RCC 7860 (cell line): ENCODE results near the gene VCL.
"Not testable (repeated sequence)": the region's sequence is repeated elsewhere in the genome, so short reads cannot be mapped to it uniquely, and the experiment has no call there.

Experiments
- DNase-seq: peaks from one replicate; pipeline ENCODE4 v3.0.0-alpha.2; 2015; ENCODE audit warnings: low spot score
- FAIRE-seq: peaks from 2 replicates; lab custom pipeline; 2012; peaks lifted over from hg19 to GRCh38; lab: Jason Lieb, UNC

The VCL gene

DNA sequence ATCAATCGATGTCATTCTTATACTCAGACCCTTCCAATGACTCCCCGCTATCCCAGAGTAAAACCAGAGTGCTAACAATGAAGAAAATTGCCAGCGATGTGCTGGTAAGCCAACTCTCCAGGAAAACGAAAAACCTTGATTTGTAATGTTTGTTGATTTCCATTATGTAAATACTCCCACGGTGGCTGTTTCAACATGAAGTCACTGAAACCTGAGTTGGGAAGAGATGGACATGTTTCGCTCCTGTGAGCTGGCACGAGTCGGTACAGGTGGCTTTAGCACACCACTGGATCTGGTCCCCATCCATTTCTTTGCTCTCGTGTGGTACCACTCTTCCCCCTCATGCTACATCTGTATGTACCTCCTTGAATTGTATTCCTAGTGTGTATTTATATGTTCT is 99.9 kb downstream of the VCL start:
- DNase-seq (no peak), FAIRE-seq (no peak)

DNA sequence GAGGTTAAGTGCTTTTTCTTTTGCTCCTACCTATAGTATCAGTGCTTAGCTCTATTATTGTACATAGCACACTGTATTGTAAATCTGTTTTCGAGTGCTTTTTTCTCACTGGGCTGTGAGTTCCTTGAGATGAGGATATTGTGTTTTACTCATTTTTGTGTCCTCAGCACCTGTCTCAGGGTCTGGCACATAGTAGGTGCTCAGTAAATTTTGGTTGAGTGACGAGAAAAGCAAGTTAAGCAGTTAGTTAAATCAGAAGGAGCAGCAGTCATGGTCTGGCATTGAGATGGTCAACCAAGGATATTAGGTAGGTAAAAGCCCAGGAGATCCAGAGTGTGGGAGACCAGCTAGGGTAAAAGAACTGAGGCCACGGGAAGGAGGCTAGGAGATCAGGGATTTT is 101.5 kb downstream of the VCL start:
- FAIRE-seq, result no peak
- no peak for DNase-seq

DNA sequence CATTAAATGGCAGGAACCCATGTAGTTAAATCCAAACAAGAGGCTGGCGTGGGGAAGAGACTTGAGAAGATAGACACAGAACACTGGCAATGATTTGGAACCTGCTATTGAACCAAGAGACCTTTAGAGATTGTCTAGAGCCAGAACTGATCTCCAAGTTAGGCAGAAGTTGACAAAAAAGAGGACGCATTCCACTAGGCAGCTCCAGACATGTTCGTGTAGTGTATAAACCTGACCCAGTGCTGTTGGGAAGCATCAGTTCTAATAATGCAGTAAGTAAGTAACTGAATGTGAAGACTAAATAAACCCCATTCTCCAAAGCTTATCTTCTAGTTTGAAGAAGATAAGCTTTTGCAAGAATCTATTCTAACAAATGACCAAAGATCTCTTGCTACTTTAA is 101.9 kb downstream of the VCL start:
- no peak for FAIRE-seq
- DNase-seq, result no peak

DNA sequence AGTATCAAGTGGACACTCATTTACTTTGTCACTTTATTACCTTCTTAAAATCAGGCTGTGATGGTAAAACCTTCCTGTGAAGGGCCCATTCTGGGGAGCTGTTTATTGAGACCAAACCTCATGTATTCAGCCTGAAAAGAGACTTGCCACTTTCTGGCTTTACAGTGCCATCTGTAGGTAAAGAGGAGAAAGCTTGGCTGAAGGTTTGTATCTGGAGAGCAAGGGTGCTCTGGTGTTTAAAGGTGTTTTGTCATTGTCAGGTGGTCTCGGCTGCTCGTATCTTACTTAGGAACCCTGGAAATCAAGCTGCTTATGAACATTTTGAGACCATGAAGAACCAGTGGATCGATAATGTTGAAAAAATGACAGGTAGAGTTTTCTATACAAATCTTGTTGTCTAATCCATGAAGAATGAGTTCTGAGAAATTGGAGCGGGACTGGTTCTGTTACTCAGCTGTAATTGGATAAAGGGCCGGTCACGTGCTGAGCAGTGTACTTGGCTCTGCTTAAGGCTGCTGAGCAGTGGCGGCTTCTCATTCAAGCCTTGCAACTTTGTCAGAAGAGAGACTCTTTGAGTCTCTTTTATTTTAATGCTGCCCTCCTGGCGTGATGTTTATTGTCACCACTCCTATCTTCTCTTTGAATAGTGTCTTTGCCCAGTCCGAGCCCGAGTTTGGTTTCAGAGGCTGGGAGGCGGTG is 105.8 kb downstream of the VCL start:
- DNase-seq (peak; percentile 33), FAIRE-seq (no peak)

DNA sequence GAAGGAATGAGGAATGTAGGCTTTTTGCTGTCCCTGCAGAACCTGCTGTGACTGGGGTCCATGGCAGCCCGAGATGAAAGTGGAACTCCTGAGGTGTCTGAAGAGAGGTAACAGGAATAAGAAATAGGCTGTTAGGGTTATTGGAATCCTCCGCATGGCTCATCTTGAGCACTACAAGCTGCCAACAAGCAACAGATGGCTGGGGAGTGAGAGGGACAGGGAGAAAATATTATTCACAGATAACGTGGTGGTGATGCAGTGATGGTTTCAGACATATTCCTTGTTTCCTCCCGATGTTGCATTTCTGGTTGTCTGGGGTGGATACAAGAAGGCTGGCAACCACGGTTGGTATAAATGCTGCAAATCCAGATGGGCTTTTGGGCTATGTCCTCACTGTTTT is 106.6 kb downstream of the VCL start:
- no peak for DNase-seq
- FAIRE-seq, result no peak

DNA sequence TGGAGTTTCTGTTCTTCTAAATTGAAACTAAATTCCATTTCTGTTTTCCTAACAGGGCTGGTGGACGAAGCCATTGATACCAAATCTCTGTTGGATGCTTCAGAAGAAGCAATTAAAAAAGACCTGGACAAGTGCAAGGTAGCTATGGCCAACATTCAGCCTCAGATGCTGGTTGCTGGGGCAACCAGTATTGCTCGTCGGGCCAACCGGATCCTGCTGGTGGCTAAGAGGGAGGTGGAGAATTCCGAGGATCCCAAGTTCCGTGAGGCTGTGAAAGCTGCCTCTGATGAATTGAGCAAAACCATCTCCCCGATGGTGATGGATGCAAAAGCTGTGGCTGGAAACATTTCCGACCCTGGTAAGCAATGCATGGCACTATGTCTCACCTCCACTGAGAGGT is 107.1 kb downstream of the VCL start:
- FAIRE-seq (no peak), DNase-seq (no peak)

DNA sequence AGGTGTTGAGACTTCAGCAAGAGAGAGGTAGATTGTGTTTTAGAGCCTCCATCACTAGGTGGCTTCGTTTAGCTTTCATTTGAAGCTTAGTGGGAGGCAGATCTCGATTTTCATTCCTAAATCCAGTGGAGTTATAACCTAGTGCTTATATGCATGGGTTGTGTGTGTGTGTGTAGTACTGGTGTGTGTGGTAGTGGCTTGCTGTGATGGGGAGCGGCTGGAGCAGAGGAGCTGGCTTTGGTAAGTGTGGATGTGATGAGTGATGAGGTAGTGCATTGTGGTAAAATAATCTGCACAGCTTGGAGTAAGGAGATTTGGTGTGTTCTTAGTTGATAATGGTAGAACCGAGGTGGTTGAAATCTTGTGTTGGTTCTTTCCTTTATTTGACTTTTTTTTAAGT is 109.5 kb downstream of the VCL start:
- DNase-seq (no peak), FAIRE-seq (no peak)

DNA sequence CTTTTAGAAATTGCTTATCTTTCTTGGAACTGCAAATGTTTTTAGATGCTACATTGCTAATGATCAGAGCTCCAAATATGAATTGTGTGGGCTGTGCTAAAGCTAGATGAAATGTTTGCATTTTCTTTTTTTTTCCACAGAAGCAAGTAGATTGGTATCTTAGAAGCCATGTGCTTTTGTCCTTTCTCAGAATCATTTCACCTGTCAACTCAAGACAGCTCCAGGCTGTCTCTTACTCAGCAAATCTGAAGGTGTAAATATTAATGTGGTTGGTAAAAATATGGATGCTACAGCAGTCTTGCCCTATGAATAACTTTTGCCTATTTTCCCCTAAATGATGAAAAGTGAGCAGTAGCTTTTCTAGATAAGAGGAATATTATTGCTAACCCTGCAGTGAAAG is 111.5 kb downstream of the VCL start:
- DNase-seq (no peak), FAIRE-seq (no peak)

DNA sequence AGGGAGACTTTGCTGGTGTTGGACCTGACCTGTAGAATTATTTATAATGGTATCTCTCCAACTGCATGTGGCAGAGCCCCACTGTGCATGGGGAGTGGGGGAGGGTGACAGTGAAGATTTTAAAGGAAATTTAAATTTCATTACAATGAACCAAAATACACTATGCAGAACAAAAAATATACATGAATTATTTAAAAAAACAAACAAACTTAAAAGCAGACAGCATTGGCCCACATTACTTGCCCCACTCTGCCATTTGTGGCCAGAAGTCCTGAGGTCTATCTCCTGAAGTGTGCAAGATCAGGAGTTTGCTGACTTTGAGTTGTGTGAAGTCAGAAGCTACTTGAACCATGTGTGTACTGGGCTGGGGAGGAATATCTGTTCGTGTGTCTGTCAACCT is 112.2 kb downstream of the VCL start:
- FAIRE-seq (no peak), DNase-seq (no peak)

DNA sequence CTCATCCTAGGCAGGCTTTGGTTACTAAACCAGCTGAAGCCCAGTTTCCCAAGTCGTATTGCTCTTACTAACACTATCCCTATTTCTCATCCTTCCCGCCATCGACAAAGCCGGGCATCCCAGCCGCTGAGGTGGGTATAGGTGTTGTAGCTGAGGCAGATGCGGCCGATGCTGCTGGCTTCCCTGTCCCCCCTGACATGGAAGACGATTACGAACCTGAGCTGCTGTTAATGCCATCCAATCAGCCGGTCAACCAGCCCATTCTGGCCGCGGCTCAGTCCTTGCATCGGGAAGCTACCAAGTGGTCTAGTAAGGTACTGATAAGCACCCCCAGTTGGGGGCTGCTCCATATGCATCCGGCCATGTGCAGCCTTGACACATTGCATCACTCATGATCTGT is 113.9 kb downstream of the VCL start:
- DNase-seq, result no peak

DNA sequence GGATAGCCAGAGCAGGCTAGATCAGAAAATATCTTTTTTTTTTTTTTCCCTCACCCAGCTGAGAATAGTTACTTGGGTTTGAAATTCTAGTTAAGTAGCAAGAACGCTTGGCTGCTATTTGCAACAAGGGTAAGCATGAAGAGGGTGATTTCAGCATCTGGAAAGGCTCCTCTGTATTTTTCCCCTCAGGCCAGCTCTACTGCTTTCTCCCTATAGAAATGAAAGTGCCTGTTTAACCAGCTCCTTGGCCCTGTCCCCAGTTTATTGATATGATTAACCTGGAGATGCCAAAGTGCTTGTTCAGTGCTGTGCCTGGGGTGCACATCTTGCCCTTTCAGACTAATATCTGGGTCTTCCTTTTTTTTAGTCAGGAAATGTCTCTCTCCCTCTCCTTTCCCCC is 115.6 kb downstream of the VCL start:
- FAIRE-seq (no peak), DNase-seq (no peak)

More for the DNA sequence above, 113.9 kb downstream of the VCL start:
- no peak for FAIRE-seq

DNA sequence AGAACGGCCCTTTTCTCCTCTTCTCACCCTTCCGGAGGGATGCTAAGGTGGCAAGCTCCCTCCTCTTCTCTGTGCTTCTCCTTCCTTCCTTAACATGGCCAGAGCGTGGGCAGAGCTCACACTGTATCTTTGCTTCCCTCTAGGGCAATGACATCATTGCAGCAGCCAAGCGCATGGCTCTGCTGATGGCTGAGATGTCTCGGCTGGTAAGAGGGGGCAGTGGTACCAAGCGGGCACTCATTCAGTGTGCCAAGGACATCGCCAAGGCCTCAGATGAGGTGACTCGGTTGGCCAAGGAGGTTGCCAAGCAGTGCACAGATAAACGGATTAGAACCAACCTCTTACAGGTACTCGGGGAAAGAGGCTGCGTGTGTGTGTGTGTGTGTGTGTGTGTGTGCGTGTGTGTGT is 116.1 kb downstream of the VCL start:
- no peak for DNase-seq
- no peak for FAIRE-seq

DNA sequence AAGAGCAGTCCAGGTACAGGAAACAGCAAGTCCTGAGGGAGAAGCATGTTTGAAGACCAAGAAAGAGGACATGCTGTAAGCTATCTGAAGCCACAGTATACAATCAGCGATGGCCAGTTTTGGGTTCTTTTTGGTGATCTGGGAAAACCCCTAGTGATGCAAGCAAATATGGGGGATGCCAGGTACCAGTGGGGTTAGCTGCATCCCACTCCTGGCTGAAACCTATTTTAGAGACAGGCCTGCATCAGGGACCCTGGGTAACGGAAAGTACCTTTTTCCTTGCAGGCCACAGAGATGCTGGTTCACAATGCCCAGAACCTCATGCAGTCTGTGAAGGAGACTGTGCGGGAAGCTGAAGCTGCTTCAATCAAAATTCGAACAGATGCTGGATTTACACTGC is 119.8 kb downstream of the VCL start:
- DNase-seq, result no peak
- no peak for FAIRE-seq

DNA sequence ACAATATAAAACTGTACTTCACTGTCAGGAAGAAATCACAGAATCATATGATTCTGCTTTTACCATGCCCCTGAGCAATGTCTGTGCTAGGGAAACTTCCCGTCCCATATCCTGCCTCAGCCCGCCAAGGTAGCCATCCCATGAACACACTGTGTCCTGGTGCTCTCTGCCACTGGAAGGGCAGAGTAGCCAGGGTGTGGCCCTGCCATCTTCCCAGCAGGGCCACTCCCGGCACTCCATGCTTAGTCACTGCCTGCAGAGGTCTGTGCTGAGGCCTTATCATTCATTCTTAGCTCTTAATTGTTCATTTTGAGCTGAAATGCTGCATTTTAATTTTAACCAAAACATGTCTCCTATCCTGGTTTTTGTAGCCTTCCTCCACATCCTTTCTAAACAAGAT is 120.9 kb downstream of the VCL start:
- no peak for FAIRE-seq

DNA sequence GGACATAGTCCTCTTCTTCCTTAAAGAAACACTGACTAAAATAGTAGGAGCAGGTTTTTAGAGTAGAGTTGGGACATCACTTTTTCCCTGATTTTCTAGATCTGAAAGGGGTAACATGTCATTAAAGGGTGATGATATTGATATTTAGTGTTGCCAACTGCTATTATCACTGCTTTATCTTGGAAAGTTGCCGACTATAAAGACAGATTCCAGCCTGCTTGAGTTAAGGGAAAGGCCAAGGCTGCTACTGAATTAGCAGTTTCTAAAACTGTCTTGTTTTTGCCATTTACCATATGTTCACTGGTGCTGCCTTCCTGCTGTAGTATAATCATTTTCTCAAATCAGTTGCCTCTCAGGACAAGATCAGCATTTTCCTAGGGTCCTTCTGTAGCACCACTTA is 123.0 kb downstream of the VCL start:
- no peak for FAIRE-seq

More for the DNA sequence above, 120.9 kb downstream of the VCL start:
- peak; percentile 21 for DNase-seq

DNA sequence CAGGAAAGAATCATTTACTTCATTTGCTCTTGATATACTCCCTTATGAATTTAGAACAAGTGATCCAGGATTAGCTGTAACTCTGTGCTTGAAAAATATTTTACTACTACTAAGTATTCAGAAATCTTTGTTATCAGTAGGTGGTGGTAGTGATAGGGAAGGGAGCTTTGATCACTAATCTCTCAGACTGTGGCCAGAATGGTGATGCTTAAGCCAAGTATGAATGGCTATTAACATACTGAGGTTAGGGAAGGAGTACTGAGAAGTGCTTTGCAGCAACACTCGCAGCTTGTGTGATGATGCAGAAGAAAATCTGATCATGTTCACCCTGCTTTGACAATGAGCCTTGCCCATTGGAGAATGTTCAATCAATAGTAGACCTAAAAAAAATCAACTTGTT is 123.5 kb downstream of the VCL start:
- FAIRE-seq, result no peak

More for the DNA sequence above, 123.0 kb downstream of the VCL start:
- no peak for DNase-seq

DNA sequence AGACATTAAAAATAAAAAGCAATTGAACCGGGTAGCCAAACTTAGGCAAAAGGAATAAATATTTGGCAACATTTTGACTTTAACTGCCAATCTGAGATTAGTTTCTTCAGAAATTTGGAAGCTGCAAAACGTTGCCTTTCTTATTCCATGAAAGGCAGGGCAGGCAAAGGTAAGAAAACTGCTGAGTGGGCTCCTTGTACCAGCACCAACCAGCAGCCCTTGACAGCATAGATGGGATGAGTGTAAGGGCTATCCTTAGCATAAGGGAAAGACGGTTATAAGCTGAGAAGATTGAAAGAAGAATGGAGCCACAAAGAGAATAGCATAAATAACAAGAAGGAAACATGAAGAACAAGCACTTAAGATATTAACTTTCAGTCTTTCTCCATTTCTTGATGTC is 124.1 kb downstream of the VCL start:
- DNase-seq (no peak), FAIRE-seq (no peak)

More for the DNA sequence above, 123.5 kb downstream of the VCL start:
- no peak for DNase-seq

DNA sequence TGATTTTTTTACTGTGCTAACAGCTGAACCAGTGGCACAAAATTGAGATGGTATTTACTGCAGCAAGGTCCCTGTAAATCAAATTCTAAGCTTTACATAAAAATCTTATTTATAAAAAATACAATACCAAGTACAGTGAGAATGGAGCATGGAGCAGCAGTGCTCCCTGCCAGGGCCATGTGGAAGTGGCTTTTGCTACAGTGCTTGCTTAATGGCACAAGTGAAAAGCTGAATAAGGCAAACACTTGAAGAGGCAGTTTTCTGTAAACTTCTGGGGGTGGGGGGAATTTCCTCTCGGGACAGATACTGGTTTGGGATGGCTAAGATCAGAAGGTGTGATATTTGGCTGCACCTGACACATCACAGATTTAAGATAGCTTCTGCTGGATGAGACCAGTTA is 125.2 kb downstream of the VCL start:
- FAIRE-seq, result no peak
- DNase-seq, result no peak

DNA sequence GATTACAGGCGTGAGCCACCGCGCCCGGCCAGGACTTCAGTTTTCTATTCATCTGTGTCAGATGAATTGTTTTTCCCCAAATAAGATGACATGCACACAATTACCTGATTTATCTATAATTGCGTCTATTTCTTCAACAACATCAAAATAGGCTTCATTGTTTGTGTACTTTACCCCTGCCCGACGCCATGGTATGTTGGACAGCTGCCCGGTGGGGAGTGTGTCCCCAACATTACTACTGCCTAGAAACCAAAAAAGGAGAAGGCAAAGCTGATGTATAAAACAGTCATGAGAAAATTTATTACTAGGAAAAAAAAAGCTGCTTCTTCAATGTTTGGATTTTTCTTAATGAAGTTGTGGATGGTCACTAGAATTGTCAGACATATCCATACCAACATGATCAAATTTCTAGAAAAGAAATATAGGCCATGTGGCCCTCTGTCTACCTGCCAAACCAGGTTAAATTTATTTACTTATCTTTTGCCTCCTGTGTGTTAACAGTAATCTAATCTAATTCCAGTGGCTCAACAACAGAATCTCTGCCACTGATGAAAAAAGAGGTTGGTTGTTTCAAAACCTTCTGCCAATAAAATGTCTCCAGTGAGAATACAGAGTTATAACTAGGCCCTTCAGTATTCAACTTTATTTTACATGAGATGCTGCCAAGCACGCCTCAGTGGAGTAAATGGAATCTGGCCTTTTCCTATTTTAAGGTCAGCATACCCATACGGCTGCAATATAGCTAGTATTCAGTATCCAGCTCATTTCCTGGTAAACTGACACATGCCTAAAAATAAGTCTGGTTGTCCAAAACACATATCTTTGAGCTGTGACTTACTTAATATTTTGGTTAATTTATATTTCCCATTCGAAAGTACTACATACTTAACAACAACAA is 136.3 kb downstream of the VCL start:
- DNase-seq, result no peak
- no peak for FAIRE-seq

DNA sequence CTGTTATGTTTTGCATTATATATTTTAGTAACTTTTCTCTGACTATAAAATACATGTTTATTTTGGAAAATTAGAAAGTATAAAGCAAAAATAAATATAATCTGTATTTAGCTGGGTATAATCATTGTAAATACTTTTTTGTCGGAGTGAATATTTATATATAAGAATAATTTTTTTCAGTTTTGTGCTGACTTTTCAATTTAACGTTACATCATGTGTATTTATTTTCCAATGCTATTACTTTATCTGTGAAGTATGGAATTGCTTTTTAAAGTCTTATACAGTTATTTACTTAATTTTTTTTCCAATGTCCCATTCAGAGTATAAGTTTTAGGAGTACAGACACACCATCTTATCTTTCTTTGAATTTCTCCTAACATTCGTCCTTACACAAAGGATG is 137.5 kb downstream of the VCL start:
- DNase-seq (no peak), FAIRE-seq (no peak)

DNA sequence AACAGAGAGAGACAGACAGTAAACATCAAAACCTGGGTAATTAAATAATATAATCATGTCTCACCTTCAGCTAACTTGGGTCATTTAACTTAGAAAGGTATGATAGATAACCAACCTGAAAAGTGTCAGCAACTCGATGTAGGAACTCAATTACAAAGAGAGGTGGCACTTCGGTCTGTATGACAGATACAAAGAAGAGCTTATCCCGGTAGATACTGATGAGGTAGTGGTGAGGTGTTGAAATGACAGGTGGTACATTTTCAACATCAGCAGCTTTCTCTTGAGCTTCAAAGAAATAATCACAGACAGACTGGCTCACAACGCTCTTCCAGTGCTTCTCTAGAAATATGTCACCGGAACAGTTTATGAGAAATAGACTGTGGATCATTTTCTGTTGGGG is 140.1 kb downstream of the VCL start:
- FAIRE-seq, result no peak
- DNase-seq, result no peak

DNA sequence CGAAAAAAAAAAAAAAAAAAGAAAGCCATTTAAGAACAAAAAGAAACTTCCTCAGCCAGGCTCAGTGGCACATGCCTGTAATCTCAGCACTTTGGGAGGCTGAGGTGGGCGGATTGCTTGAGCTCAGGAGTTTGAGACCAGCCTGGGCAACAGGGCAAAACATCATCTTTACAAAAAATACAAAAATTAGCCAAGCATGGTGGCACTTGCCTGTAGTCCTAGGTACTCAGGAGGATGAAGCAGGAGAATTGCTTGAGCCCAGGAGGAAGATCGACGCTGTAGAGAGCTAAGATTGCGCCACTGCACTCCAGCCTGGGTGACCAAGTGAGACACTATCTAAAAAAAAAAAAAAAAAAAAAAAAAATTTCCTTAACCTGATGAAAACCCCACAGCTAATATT is 140.7 kb downstream of the VCL start:
- DNase-seq, FAIRE-seq: not testable (repeated sequence)
